WTC11 (cell line): Measurements from ENCODE around the gene TBX20. TPM values are rescaled to one million over a fixed set of nuclear protein-coding genes. Genes with fewer than 3 reads are reported as not detected.

Experiments
- ATAC-seq: fragments of 200-7000 bp; cut with Tn5 transposase; 2 replicates; pipeline ENCODE4 v1.10.0; 2021; ENCODE audit warnings: mild to moderate bottlenecking, moderate library complexity
- CTCF ChIA-PET: fragments of 300-600 bp; sonication (Branson Sonifier 250); formaldehyde crosslinking; loops from one replicate; lab custom pipeline; 2021; ENCODE audit warnings: antibody characterized with exemption; lab: Charles Lee
- POLR2A ChIA-PET: fragments of 350-600 bp; sonication (Branson Sonifier 250); formaldehyde crosslinking; loops from one replicate; lab custom pipeline; 2021; ENCODE audit warnings: antibody characterized with exemption; lab: Charles Lee
- DNase-seq: peaks from one replicate; pipeline ENCODE4 v3.0.0; 2021; ENCODE audit warnings: low spot score
- H3K27ac Mint-ChIP-seq: 2 replicates; pipeline ENCODE4 v1.8.0; 2021; ENCODE audit warnings: mixed read lengths
- H3K27me3 Mint-ChIP-seq: 2 replicates; pipeline ENCODE4 v1.8.0; 2021; ENCODE audit warnings: low read depth, mild to moderate bottlenecking, moderate library complexity, mixed read lengths
- H3K36me3 Mint-ChIP-seq: 2 replicates; pipeline ENCODE4 v1.8.0; 2021; ENCODE audit warnings: mixed read lengths
- H3K4me1 Mint-ChIP-seq: 2 replicates; pipeline ENCODE4 v1.8.0; 2022; ENCODE audit warnings: mixed read lengths
- H3K4me3 Mint-ChIP-seq: 2 replicates; pipeline ENCODE4 v1.8.0; 2021; ENCODE audit warnings: mild to moderate bottlenecking, moderate library complexity, mixed read lengths
- H3K9me3 Mint-ChIP-seq: 2 replicates; pipeline ENCODE4 v1.8.0; 2021; ENCODE audit warnings: mixed read lengths
- CREM ChIP-seq: sonication (generic); formaldehyde crosslinking; IDR thresholded peaks from 2 replicates; pipeline ENCODE4 v1.8.1; 2022; ENCODE audit warnings: mild to moderate bottlenecking, missing genetic modification reagents, moderate library complexity
- CTCF ChIP-seq: fragments of 200-600 bp; IDR thresholded peaks from 2 replicates; pipeline ENCODE4 v1.8.0; 2022; ENCODE audit warnings: antibody characterized with exemption
- FOXK1 ChIP-seq: sonication (generic); formaldehyde crosslinking; IDR thresholded peaks from 2 replicates; pipeline ENCODE4 v1.8.0; 2022; ENCODE audit warnings: mild to moderate bottlenecking, moderate library complexity, missing genetic modification reagents
- FOXP1 ChIP-seq: sonication (generic); formaldehyde crosslinking; IDR thresholded peaks from 2 replicates; pipeline ENCODE4 v1.8.0; 2022; ENCODE audit warnings: missing genetic modification reagents, mild to moderate bottlenecking, moderate library complexity, borderline replicate concordance
- JUN ChIP-seq: sonication (generic); formaldehyde crosslinking; IDR thresholded peaks from 2 replicates; pipeline ENCODE4 v1.8.0; 2023; ENCODE audit warnings: mild to moderate bottlenecking, missing genetic modification reagents
- KAT7 ChIP-seq: sonication (generic); formaldehyde crosslinking; IDR thresholded peaks from 2 replicates; pipeline ENCODE4 v1.8.1; 2023; ENCODE audit warnings: missing genetic modification reagents, mild to moderate bottlenecking, borderline replicate concordance
- MXD4 ChIP-seq: fragments of 250-450 bp; sonication (Bioruptor Pico); IDR thresholded peaks from 2 replicates; pipeline ENCODE4 v1.8.0; 2021; ENCODE audit warnings: mild to moderate bottlenecking, moderate library complexity, borderline replicate concordance
- NR2C2 ChIP-seq: sonication (generic); formaldehyde crosslinking; IDR thresholded peaks from 2 replicates; pipeline ENCODE4 v1.8.0; 2022; ENCODE audit warnings: mild to moderate bottlenecking, missing genetic modification reagents
- TP53 ChIP-seq: sonication (generic); formaldehyde crosslinking; IDR thresholded peaks from 2 replicates; pipeline ENCODE4 v1.8.1; 2023; ENCODE audit warnings: mild to moderate bottlenecking, missing genetic modification reagents
- USF2 ChIP-seq: sonication (generic); formaldehyde crosslinking; IDR thresholded peaks from 2 replicates; pipeline ENCODE4 v1.8.1; 2023; ENCODE audit warnings: mild to moderate bottlenecking, missing genetic modification reagents, moderate library complexity
- ZMAT4 ChIP-seq: fragments of 250-450 bp; sonication (Bioruptor Pico); IDR thresholded peaks from 2 replicates; pipeline ENCODE4 v1.9.0; 2021; ENCODE audit warnings: mild to moderate bottlenecking
- ZNF219 ChIP-seq: sonication (generic); formaldehyde crosslinking; IDR thresholded peaks from 2 replicates; pipeline ENCODE4 v1.8.0; 2023; ENCODE audit warnings: missing genetic modification reagents, mild to moderate bottlenecking, borderline replicate concordance
- ZNF281 ChIP-seq: sonication (generic); formaldehyde crosslinking; IDR thresholded peaks from 2 replicates; pipeline ENCODE4 v1.8.0; 2023; ENCODE audit warnings: mild to moderate bottlenecking, missing genetic modification reagents
- ZNF317 ChIP-seq: sonication (generic); formaldehyde crosslinking; IDR thresholded peaks from 2 replicates; pipeline ENCODE4 v1.8.1; 2023; ENCODE audit warnings: low read depth, mild to moderate bottlenecking, moderate library complexity, missing genetic modification reagents, borderline replicate concordance
- ZNF512 ChIP-seq: sonication (generic); formaldehyde crosslinking; IDR thresholded peaks from 2 replicates; pipeline ENCODE4 v1.8.1; 2022; ENCODE audit warnings: missing genetic modification reagents, borderline replicate concordance
- ZNF671 ChIP-seq: fragments of 250-450 bp; sonication (Bioruptor Pico); IDR thresholded peaks from 2 replicates; pipeline ENCODE4 v1.8.0; 2021; ENCODE audit warnings: mild to moderate bottlenecking
- total RNA-seq: library from RNA; stranded (reverse); gene quantifications from 3 replicates; pipeline ENCODE4 v1.2.3, GENCODE V29; 2021

TBX20 gene
- total RNA-seq, 1 experiment from 2014 or later = 0.24 TPM

GRCh38 chr7:35259523-35259908, 5.6 kb upstream of the TBX20 start:
- ChIA-PET CTCF (no interaction called here), POLR2A (no interaction called here)
- Mint-ChIP-seq H3K27me3 (peaks cover 99% of the 10 kb centered on the region), H3K36me3 (no peaks in the 10 kb centered on the region), H3K4me3 (peak overlapping the region; percentile 78; the same call in 1 of the 2 replicates), H3K27ac (no peak overlapping the region), H3K4me1 (peaks cover 56% of the 10 kb centered on the region), H3K9me3 (no peaks in the 10 kb centered on the region)
- TF ChIP-seq CREM (CRISPR knock-in tag) (no peak), KAT7 (CRISPR knock-in tag) (no peak), ZNF219 (no peak), ZNF671 (CRISPR knock-in tag) (no peak), CTCF (no peak), NR2C2 (CRISPR knock-in tag) (no peak), FOXP1 (CRISPR knock-in tag) (no peak), ZNF512 (CRISPR knock-in tag) (no peak), ZNF317 (CRISPR knock-in tag) (no peak), ZMAT4 (CRISPR knock-in tag) (no peak), FOXK1 (CRISPR knock-in tag) (no peak)
- ATAC-seq (no peak), DNase-seq (no peak)

GRCh38 chr7:35258868-35259522, 5.1 kb upstream of the TBX20 start:
- TF ChIP-seq ZNF671 (CRISPR knock-in tag) (no peak), MXD4 (CRISPR knock-in tag) (no peak), USF2 (CRISPR knock-in tag) (no peak), TP53 (CRISPR knock-in tag) (no peak), JUN (no peak), ZNF281 (CRISPR knock-in tag) (no peak)
- ChIA-PET CTCF (no interaction called here), POLR2A (no interaction called here)
- H3K27me3 Mint-ChIP-seq = peaks cover 100% of the 10 kb centered on the region
- DNase-seq = no peak
- peaks cover 58% of the 10 kb centered on the region for H3K4me1 Mint-ChIP-seq
- H3K9me3 Mint-ChIP-seq = no peaks in the 10 kb centered on the region
- H3K4me3 Mint-ChIP-seq = peak overlapping the region; percentile 78
- H3K27ac Mint-ChIP-seq = no peak overlapping the region
- no peaks in the 10 kb centered on the region for H3K36me3 Mint-ChIP-seq
- no peak for ATAC-seq
